Measurements from ENCODE around the gene HOXC11. TPM values are rescaled to one million over a fixed set of nuclear protein-coding genes. Genes with fewer than 3 reads are reported as not detected.
A peak's percentile ranks its signal among the peaks of the same experiment; 100 is the strongest.

HOXC11 gene
- total RNA-seq (not detected in 2 replicates), polyA plus RNA-seq (not detected in 2 replicates), polyA minus RNA-seq (not detected in 2 replicates)
- not detected for total RNA-seq (2013)

DNA sequence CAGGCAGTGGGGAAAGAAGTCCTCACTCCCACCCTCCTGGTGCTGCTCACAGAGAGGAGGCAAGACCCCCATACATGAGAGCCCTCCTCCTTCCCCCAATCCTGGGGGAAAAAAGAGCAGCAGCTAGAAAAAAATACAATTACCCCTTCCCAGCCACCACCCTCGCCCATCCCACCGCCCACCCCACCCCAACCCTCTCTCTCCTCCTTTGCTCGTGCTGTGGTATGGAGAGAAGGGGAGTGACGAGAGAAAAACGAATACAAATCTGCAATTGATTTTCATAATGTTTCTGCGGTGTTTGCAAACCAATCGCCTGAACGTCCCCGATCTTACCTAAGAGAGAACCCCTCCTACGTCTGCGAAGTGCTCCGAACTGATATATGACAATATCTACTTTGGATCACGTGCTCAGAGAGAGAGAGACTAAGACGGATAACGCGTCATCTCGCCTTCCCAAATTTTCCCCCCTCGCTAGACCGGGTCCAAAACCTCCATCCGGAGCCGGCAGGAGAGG is at the start of gene HOXC11:
TSS of gene HOXC11 (plus strand) at position 405 of the 514 bp plus-strand sequence. CDS start 116 bp downstream, outside the sequence.
- Histone ChIP-seq H3K9ac (ENCODE audit: low read length) (peak within 1 kb of the TSS; percentile 51), H2AFZ (ENCODE audit: insufficient read depth, low read depth, low read length, poor library complexity, severe bottlenecking) (no peak within 1 kb of the TSS), H3K36me3 (replicated peaks in 1 of 2; ENCODE audit: control extremely low read depth in 1 of 2, control insufficient read depth in 1 of 2, extremely low read depth in 1 of 2, insufficient read depth in 2 of 2, low read length in 1 of 2) (no peaks in the 10 kb centered on the region), H3K4me3 (ENCODE audit: control extremely low read depth in 1 of 5, extremely low read depth in 1 of 5, insufficient read depth in 1 of 5, low read depth in 2 of 5, low read length in 4 of 5) (no peak within 1 kb of the TSS), H3K27me3 (replicated peaks in 1 of 4; ENCODE audit: control extremely low read depth in 1 of 4, control insufficient read depth in 3 of 4, insufficient read depth in 4 of 4, low read length in 3 of 4) (peaks cover 0 to 99% (median 88%) of the 10 kb centered on the region in 4 experiments), H4K20me1 (ENCODE audit: control insufficient read depth, insufficient read depth, low read length, poor library complexity, severe bottlenecking) (no peaks in the 10 kb centered on the region), H3K4me1 (ENCODE audit: control insufficient read depth in 2 of 2, insufficient read depth in 2 of 2, low read length in 2 of 2) (peaks cover 20 to 45% of the 10 kb centered on the region in 2 donors), H3K27ac (ENCODE audit: low read length in 2 of 2) (no peak within 1 kb of the TSS), H3K4me2 (replicated peaks; ENCODE audit: low read depth, low read length, poor library complexity, severe bottlenecking) (peak within 1 kb of the TSS; percentile 79), H3K79me2 (ENCODE audit: control insufficient read depth, insufficient read depth, low read length) (no peaks in the 10 kb centered on the region), H3K9me3 (ENCODE audit: control extremely low read depth in 1 of 3, control insufficient read depth in 2 of 3, insufficient read depth in 1 of 3, low read length in 2 of 3) (peaks cover 0 to 69% (median 13%) of the 10 kb centered on the region in 3 donors)
- intact Hi-C loops (cut with micrococcal nuclease), result no loop called here
- TF ChIP-seq, protein P1, sequence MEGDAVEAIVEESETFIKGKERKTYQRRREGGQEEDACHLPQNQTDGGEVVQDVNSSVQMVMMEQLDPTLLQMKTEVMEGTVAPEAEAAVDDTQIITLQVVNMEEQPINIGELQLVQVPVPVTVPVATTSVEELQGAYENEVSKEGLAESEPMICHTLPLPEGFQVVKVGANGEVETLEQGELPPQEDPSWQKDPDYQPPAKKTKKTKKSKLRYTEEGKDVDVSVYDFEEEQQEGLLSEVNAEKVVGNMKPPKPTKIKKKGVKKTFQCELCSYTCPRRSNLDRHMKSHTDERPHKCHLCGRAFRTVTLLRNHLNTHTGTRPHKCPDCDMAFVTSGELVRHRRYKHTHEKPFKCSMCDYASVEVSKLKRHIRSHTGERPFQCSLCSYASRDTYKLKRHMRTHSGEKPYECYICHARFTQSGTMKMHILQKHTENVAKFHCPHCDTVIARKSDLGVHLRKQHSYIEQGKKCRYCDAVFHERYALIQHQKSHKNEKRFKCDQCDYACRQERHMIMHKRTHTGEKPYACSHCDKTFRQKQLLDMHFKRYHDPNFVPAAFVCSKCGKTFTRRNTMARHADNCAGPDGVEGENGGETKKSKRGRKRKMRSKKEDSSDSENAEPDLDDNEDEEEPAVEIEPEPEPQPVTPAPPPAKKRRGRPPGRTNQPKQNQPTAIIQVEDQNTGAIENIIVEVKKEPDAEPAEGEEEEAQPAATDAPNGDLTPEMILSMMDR (IDR thresholded peaks at IDR 0.05), result no peak
- TF ChIP-seq EZH2 (IDR thresholded peaks at IDR 0.05; ENCODE audit: borderline replicate concordance, insufficient read depth, low read depth, low read length, poor library complexity, severe bottlenecking), result no peak
- H3K27ac Mint-ChIP-seq, result peak within 1 kb of the TSS; percentile 76
- no peak for DNase-seq
- ChIA-PET CTCF (interaction anchor here (1.0 to 1.3 kb wide), 2 partner anchors 43 to 229 kb away, joined by 3 read pairs; no protein-coding TSS in a partner anchor), POLR2A (no interaction called here)
- peaks cover 21% of the 10 kb centered on the region for H3K4me1 Mint-ChIP-seq
- ATAC-seq (ENCODE audit: low read depth), result no peak
- H3K27me3 Mint-ChIP-seq, result peaks cover 87% of the 10 kb centered on the region
- 12% methylated on average over 12 of the region's 21 CpGs for WGBS (ENCODE audit: insufficient coverage)
- peaks cover 2% of the 10 kb centered on the region for H3K9me3 Mint-ChIP-seq (ENCODE audit: insufficient read depth)
- peak within 1 kb of the TSS; percentile 67 for H3K4me3 Mint-ChIP-seq
